ENCODE data around the gene GALNT6. TPM values are rescaled to one million over a fixed set of nuclear protein-coding genes. Genes with fewer than 3 reads are reported as not detected.

GALNT6 gene
- total and polyA plus RNA-seq, 2 donors (not counting 3 experiments of a cell fraction or from before 2014, with no cell fraction given): 18.7 to 39.2 TPM

DNA sequence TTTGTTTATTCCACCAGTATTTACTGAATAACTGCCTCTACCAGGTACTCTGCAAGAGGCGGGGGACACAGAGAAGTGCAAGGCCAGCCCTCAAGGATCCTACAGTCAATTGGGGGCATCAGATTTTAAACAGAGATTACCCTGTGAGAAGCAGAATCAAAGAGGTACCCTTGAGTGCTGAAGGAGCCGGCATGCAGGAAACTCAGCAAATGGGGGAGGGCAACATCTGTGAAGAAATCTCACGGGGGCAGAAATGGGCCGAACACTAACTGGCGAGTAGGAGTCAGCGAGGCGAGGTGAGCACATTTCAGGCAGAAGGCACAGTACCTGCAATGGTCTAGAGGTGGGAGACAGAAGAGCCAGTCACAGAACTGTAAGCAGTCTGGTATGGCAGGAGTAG lies 9.0 kb downstream of the GALNT6 start:
- POLR2A ChIA-PET: no interaction called here
- Histone ChIP-seq H3K79me2 (ENCODE audit: control insufficient read depth, insufficient read depth, low read length) (no peaks in the 10 kb centered on the region), H3K4me3 (replicated peaks in 1 of 3; ENCODE audit: insufficient read depth in 1 of 3, low read depth in 1 of 3, low read length in 3 of 3) (no peak overlapping the region), H4K20me1 (replicated peaks; ENCODE audit: control insufficient read depth, extremely low read depth, insufficient read depth, low read length) (no peaks in the 10 kb centered on the region), H3K4me2 (ENCODE audit: insufficient read depth, low read length) (no peak overlapping the region), H3K9me1 (replicated peaks; ENCODE audit: control insufficient read depth, extremely low read depth, insufficient read depth, low read length) (no peaks in the 10 kb centered on the region), H3K27ac (ENCODE audit: insufficient read depth, low read depth, low read length) (no peak overlapping the region), H3K36me3 (ENCODE audit: control insufficient read depth in 2 of 2, extremely low read depth in 1 of 2, insufficient read depth in 2 of 2, low read length in 2 of 2) (no peaks in the 10 kb centered on the region), H3K4me1 (ENCODE audit: control insufficient read depth, extremely low read depth, insufficient read depth, low read length) (no peaks in the 10 kb centered on the region), H3K9ac (replicated peaks; ENCODE audit: extremely low read depth, insufficient read depth, low read length) (no peak overlapping the region), H3K27me3 (ENCODE audit: control insufficient read depth in 2 of 2, insufficient read depth in 2 of 2, low read length in 2 of 2) (no peaks in the 10 kb centered on the region), H2AFZ (ENCODE audit: low read depth, low read length) (no peak overlapping the region), H3K9me3 (replicated peaks; ENCODE audit: control insufficient read depth, insufficient read depth, low read length) (no peaks in the 10 kb centered on the region)
- CTCF ChIA-PET: no interaction called here
- DNase-seq (ENCODE audit: low read depth, low spot score) (no peak), FAIRE-seq (no peak)
- intact Hi-C loops (cut with micrococcal nuclease) (no loop called here), dilution Hi-C loops (cut with MboI; ENCODE audit: extremely low pct_ligation_motif_present, low sequenced_read_pairs) (no loop called here)
- TF ChIP-seq POLR2A (IDR thresholded peaks at IDR 0.05; ENCODE audit: low read depth, low read length): no peak
- no peak for TF ChIP-seq MYC (IDR thresholded peaks at IDR 0.05; ENCODE audit: low read depth, low read length)
- TF ChIP-seq POLR2AphosphoS5 (IDR thresholded peaks at IDR 0.05; ENCODE audit: insufficient read depth, low read depth, low read length): no peak
- TF ChIP-seq EZH2 (IDR thresholded peaks at IDR 0.05; ENCODE audit: borderline replicate concordance, low read depth, low read length, severe bottlenecking): no peak
- TF ChIP-seq JUN (IDR thresholded peaks at IDR 0.05; ENCODE audit: borderline replicate concordance, insufficient read depth, insufficient read length, low read depth): no peak
- TF ChIP-seq, protein P1, sequence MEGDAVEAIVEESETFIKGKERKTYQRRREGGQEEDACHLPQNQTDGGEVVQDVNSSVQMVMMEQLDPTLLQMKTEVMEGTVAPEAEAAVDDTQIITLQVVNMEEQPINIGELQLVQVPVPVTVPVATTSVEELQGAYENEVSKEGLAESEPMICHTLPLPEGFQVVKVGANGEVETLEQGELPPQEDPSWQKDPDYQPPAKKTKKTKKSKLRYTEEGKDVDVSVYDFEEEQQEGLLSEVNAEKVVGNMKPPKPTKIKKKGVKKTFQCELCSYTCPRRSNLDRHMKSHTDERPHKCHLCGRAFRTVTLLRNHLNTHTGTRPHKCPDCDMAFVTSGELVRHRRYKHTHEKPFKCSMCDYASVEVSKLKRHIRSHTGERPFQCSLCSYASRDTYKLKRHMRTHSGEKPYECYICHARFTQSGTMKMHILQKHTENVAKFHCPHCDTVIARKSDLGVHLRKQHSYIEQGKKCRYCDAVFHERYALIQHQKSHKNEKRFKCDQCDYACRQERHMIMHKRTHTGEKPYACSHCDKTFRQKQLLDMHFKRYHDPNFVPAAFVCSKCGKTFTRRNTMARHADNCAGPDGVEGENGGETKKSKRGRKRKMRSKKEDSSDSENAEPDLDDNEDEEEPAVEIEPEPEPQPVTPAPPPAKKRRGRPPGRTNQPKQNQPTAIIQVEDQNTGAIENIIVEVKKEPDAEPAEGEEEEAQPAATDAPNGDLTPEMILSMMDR (IDR thresholded peaks at IDR 0.05; ENCODE audit: extremely low read depth in 1 of 2, insufficient read depth in 1 of 2, low read depth in 1 of 2, low read length in 2 of 2): no peak
- BruUV-seq (replicated peaks): no TSS peak
